Measurements from ENCODE around the gene NGF. TPM values are rescaled to one million over a fixed set of nuclear protein-coding genes. Genes with fewer than 3 reads are reported as not detected.
"Not testable (repeated sequence)": the region's sequence is repeated elsewhere in the genome, so short reads cannot be mapped to it uniquely, and the experiment has no call there.

NGF gene
- total RNA-seq, result not detected
- 0 reads per million in 2 donors for total RNA-seq

GRCh38 chr1:115337633-115338456 lies at the start of gene NGF:
Gene NGF (minus strand): TSS chr1:115338249. CDS start chr1:115286795, 51,454 bp downstream.
- no peak within 1 kb of the TSS for H3K27ac Mint-ChIP-seq
- peaks cover 2% of the 10 kb centered on the region for H3K4me1 Mint-ChIP-seq
- no peak within 1 kb of the TSS for H3K4me3 Mint-ChIP-seq
- no peak for DNase-seq
- peaks cover 64% of the 10 kb centered on the region for H3K27me3 Mint-ChIP-seq
- H3K9me3 ChIP-seq (ENCODE audit: control insufficient read depth, low read length, poor library complexity, severe bottlenecking), result no peaks in the 10 kb centered on the region
- no peak for ATAC-seq
- H3K36me3 Mint-ChIP-seq (ENCODE audit: low read depth), result no peaks in the 10 kb centered on the region

- not testable (repeated sequence) for H3K27me3 Mint-ChIP-seq; ATAC-seq; H3K9me3 ChIP-seq (ENCODE audit: control insufficient read depth, low read length, poor library complexity, severe bottlenecking); DNase-seq; H3K27ac Mint-ChIP-seq; H3K36me3 Mint-ChIP-seq (ENCODE audit: low read depth); H3K4me1 Mint-ChIP-seq; H3K4me3 Mint-ChIP-seq
Measured at GRCh38 chr1:115383455-115383854, 45.4 kb upstream of the NGF start.

GRCh38 chr1:115379943-115380342 lies 41.9 kb upstream of the NGF start:
- no peaks in the 10 kb centered on the region for H3K9me3 ChIP-seq (ENCODE audit: control insufficient read depth, low read length, poor library complexity, severe bottlenecking)
- Mint-ChIP-seq H3K27me3 (no peaks in the 10 kb centered on the region), H3K4me1 (no peaks in the 10 kb centered on the region), H3K36me3 (ENCODE audit: low read depth) (no peaks in the 10 kb centered on the region), H3K4me3 (no peak overlapping the region), H3K27ac (no peak overlapping the region)
- DNase-seq (no peak), ATAC-seq (no peak)

GRCh38 chr1:115377411-115377810 lies 39.4 kb upstream of the NGF start:
- no peak for ATAC-seq
- no peak overlapping the region for H3K27ac Mint-ChIP-seq
- no peaks in the 10 kb centered on the region for H3K36me3 Mint-ChIP-seq (ENCODE audit: low read depth)
- no peaks in the 10 kb centered on the region for H3K27me3 Mint-ChIP-seq
- H3K4me3 Mint-ChIP-seq, result no peak overlapping the region
- no peaks in the 10 kb centered on the region for H3K4me1 Mint-ChIP-seq
- no peaks in the 10 kb centered on the region for H3K9me3 ChIP-seq (ENCODE audit: control insufficient read depth, low read length, poor library complexity, severe bottlenecking)
- DNase-seq, result no peak

GRCh38 chr1:115374598-115374997 lies 36.5 kb upstream of the NGF start:
- no peaks in the 10 kb centered on the region for H3K9me3 ChIP-seq (ENCODE audit: control insufficient read depth, low read length, poor library complexity, severe bottlenecking)
- H3K4me3 Mint-ChIP-seq, result no peak overlapping the region
- H3K27ac Mint-ChIP-seq, result no peak overlapping the region
- DNase-seq (no peak), ATAC-seq (no peak)
- no peaks in the 10 kb centered on the region for H3K4me1 Mint-ChIP-seq
- H3K36me3 Mint-ChIP-seq (ENCODE audit: low read depth), result no peaks in the 10 kb centered on the region
- H3K27me3 Mint-ChIP-seq, result no peaks in the 10 kb centered on the region

GRCh38 chr1:115373305-115373704 lies 35.3 kb upstream of the NGF start:
- no peak for DNase-seq
- H3K27me3 Mint-ChIP-seq, result no peaks in the 10 kb centered on the region
- no peaks in the 10 kb centered on the region for H3K9me3 ChIP-seq (ENCODE audit: control insufficient read depth, low read length, poor library complexity, severe bottlenecking)
- ATAC-seq, result no peak
- H3K27ac Mint-ChIP-seq, result no peak overlapping the region
- H3K4me1 Mint-ChIP-seq, result no peaks in the 10 kb centered on the region
- H3K4me3 Mint-ChIP-seq, result no peak overlapping the region
- H3K36me3 Mint-ChIP-seq (ENCODE audit: low read depth), result no peaks in the 10 kb centered on the region

- Mint-ChIP-seq H3K36me3 (ENCODE audit: low read depth) (no peaks in the 10 kb centered on the region), H3K27ac (no peak overlapping the region), H3K4me3 (no peak overlapping the region), H3K4me1 (no peaks in the 10 kb centered on the region), H3K27me3 (peaks cover 5% of the 10 kb centered on the region)
- DNase-seq, result no peak
- no peak for ATAC-seq
- no peaks in the 10 kb centered on the region for H3K9me3 ChIP-seq (ENCODE audit: control insufficient read depth, low read length, poor library complexity, severe bottlenecking)
Measured at GRCh38 chr1:115365738-115366137, 27.7 kb upstream of the NGF start.

- DNase-seq (no peak), ATAC-seq (no peak)
- H3K27me3 Mint-ChIP-seq, result peaks cover 5% of the 10 kb centered on the region
- H3K4me1 Mint-ChIP-seq, result no peaks in the 10 kb centered on the region
- H3K4me3 Mint-ChIP-seq, result no peak overlapping the region
- H3K27ac Mint-ChIP-seq, result no peak overlapping the region
- no peaks in the 10 kb centered on the region for H3K36me3 Mint-ChIP-seq (ENCODE audit: low read depth)
- no peaks in the 10 kb centered on the region for H3K9me3 ChIP-seq (ENCODE audit: control insufficient read depth, low read length, poor library complexity, severe bottlenecking)
Measured at GRCh38 chr1:115364780-115365155, 26.7 kb upstream of the NGF start.

- Mint-ChIP-seq H3K4me1 (no peaks in the 10 kb centered on the region), H3K27ac (no peak overlapping the region), H3K27me3 (peaks cover 5% of the 10 kb centered on the region), H3K4me3 (no peak overlapping the region), H3K36me3 (ENCODE audit: low read depth) (no peaks in the 10 kb centered on the region)
- ATAC-seq, result no peak
- no peak for DNase-seq
- H3K9me3 ChIP-seq (ENCODE audit: control insufficient read depth, low read length, poor library complexity, severe bottlenecking), result no peaks in the 10 kb centered on the region
Measured at GRCh38 chr1:115364046-115364779, 26.2 kb upstream of the NGF start.

- H3K9me3 ChIP-seq (ENCODE audit: control insufficient read depth, low read length, poor library complexity, severe bottlenecking), result no peaks in the 10 kb centered on the region
- no peak overlapping the region for H3K27ac Mint-ChIP-seq
- H3K4me3 Mint-ChIP-seq, result no peak overlapping the region
- DNase-seq, result no peak
- H3K4me1 Mint-ChIP-seq, result no peaks in the 10 kb centered on the region
- H3K27me3 Mint-ChIP-seq, result peaks cover 5% of the 10 kb centered on the region
- no peaks in the 10 kb centered on the region for H3K36me3 Mint-ChIP-seq (ENCODE audit: low read depth)
- ATAC-seq, result no peak
Measured at GRCh38 chr1:115363171-115363570, 25.1 kb upstream of the NGF start.

- not testable (repeated sequence) for H3K27ac Mint-ChIP-seq; H3K4me1 Mint-ChIP-seq; H3K27me3 Mint-ChIP-seq; H3K4me3 Mint-ChIP-seq; ATAC-seq; DNase-seq; H3K9me3 ChIP-seq (ENCODE audit: control insufficient read depth, low read length, poor library complexity, severe bottlenecking); H3K36me3 Mint-ChIP-seq (ENCODE audit: low read depth)
Measured at GRCh38 chr1:115360505-115361129, 22.6 kb upstream of the NGF start.

- H3K36me3 Mint-ChIP-seq (ENCODE audit: low read depth); H3K27ac Mint-ChIP-seq; H3K4me1 Mint-ChIP-seq; H3K9me3 ChIP-seq (ENCODE audit: control insufficient read depth, low read length, poor library complexity, severe bottlenecking); ATAC-seq; H3K4me3 Mint-ChIP-seq; DNase-seq: not testable (repeated sequence)
- H3K27me3 Mint-ChIP-seq, result peaks cover 12% of the 10 kb centered on the region
Measured at GRCh38 chr1:115359787-115360452, 21.9 kb upstream of the NGF start.

- ATAC-seq (no peak), DNase-seq (no peak)
- H3K36me3 Mint-ChIP-seq (ENCODE audit: low read depth), result no peaks in the 10 kb centered on the region
- no peak overlapping the region for H3K27ac Mint-ChIP-seq
- no peaks in the 10 kb centered on the region for H3K9me3 ChIP-seq (ENCODE audit: control insufficient read depth, low read length, poor library complexity, severe bottlenecking)
- H3K27me3 Mint-ChIP-seq, result peaks cover 31% of the 10 kb centered on the region
- H3K4me1 Mint-ChIP-seq, result no peaks in the 10 kb centered on the region
- no peak overlapping the region for H3K4me3 Mint-ChIP-seq
Measured at GRCh38 chr1:115356356-115356755, 18.3 kb upstream of the NGF start.

All from T-helper 17 cell (primary cell).